GM19025 (cell line): ENCODE results near the gene PPP1R14C.

Experiments
- ATAC-seq: cut with Tn5 transposase; IDR thresholded peaks from one replicate; pipeline ENCODE4 v1.9.1; 2021; ENCODE audit warnings: mild to moderate bottlenecking, low read depth, moderate library complexity; ENCODE audit not compliant: unreplicated experiment

The PPP1R14C gene

GRCh38 chr6:150211700-150212511 is 69.1 kb downstream of the PPP1R14C start:
- no peak for ATAC-seq

- ATAC-seq, result no peak
Observed at GRCh38 chr6:150212778-150213177, 69.9 kb downstream of the PPP1R14C start.

GRCh38 chr6:150213301-150213700 is 70.5 kb downstream of the PPP1R14C start:
- ATAC-seq, result no peak

- ATAC-seq, result no peak
Observed at GRCh38 chr6:150214310-150214709, 71.5 kb downstream of the PPP1R14C start.

DNA sequence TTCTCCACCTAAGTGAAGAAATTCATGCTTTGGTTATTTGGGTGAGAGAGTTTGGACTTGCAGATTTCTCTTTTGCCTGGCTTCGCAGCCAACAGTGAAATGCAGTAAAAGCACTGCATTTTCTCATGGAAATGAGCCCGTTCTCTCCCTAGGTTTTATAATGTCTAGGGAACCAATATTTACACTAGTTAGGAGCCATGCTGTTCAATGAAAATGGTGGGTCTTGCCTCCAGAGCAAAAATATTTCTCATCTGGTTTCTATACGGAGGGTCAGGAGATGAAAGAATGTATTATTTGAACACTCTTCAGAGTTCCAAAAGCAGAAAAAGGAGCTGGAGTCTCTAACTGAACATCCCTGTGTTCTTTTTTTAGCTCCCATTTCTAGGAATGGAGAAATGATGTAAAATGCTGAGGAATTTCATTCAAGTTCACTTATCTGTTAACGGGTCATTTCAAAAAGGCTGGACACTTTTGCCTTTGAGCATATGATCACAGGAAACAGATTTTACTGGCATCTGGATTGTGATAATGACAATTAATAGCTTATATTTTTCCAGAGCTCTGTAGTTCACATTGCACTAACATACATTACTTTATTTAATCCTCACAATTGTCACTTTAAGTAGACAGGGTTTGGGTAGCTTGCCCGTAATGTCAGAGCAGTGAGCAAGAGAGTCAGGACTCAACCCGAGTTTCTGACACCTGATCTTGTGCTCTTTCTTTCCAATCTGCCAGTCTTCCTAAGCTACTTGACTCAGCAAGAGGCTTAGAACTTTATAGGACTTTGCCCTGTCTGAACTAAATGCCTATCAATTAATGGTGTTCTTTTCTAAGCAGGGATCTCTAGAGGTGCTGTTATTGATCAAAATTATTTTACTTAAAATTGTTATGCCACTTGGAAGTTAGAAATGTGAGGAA is 78.0 kb downstream of the PPP1R14C start:
- no peak for ATAC-seq

- no peak for ATAC-seq
Observed at GRCh38 chr6:150224820-150225219, 82.0 kb downstream of the PPP1R14C start.

GRCh38 chr6:150227281-150227680 is 84.4 kb downstream of the PPP1R14C start:
- no peak for ATAC-seq

- ATAC-seq, result no peak
Observed at GRCh38 chr6:150228072-150228733, 85.4 kb downstream of the PPP1R14C start.

- ATAC-seq, result no peak
Observed at GRCh38 chr6:150229436-150230163, 86.8 kb downstream of the PPP1R14C start.

- ATAC-seq, result no peak
Observed at GRCh38 chr6:150230164-150230561, 87.3 kb downstream of the PPP1R14C start.

- no peak for ATAC-seq
Observed at GRCh38 chr6:150230832-150231524, 88.1 kb downstream of the PPP1R14C start.

DNA sequence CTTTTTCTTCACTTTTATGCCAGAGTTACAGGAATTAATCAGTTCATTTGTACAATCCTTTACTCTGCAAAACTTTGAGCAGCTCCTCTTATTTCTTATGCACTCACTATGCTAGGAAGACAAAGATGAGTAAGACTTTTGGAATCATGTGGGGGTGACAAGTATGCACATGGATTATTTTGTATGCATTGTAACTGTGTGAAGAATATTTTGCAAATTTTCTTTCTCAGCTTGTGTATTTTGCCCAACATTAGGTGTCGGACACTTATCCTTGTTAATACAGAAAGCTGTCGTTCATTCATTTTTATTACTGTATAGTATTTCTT is 88.6 kb downstream of the PPP1R14C start:
- ATAC-seq, result no peak

GRCh38 chr6:150233843-150234269 is 91.0 kb downstream of the PPP1R14C start:
- no peak for ATAC-seq

GRCh38 chr6:150235218-150235617 is 92.4 kb downstream of the PPP1R14C start:
- no peak for ATAC-seq

GRCh38 chr6:150236114-150236513 is 93.3 kb downstream of the PPP1R14C start:
- ATAC-seq, result no peak

DNA sequence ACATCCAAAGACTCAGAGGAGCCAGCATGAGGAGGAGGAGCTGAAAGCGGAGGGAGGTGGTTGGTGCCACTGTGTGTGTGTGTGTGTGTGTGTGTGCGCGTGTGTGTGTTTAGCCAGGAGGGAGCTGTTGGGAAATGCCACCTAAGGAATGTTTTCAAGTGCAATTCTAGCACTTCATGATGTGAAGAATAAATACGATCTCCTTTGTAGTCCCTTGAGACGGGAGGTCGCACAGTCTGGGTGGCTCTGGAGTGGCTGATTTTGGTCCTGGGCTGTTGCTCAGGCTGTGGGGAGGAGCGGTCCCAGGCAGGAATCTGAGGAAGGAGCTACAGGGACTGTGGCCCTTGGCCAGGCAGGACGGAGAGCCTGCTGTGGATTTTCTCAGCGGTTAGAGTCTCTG is 93.7 kb downstream of the PPP1R14C start:
- ATAC-seq, result no peak

- ATAC-seq, result no peak
Observed at GRCh38 chr6:150237626-150238025, 94.8 kb downstream of the PPP1R14C start.

- no peak for ATAC-seq
Observed at GRCh38 chr6:150238336-150238741, 95.5 kb downstream of the PPP1R14C start.

- no peak for ATAC-seq
Observed at GRCh38 chr6:150238846-150239407, 96.1 kb downstream of the PPP1R14C start.
